SH-SY5Y (cell line): ENCODE results near the gene EXOC7.

Experiments used
- GATA2 ChIP-seq: IDR thresholded peaks from 2 replicates; pipeline ENCODE4 v1.6.1; 2011; ENCODE audit warnings: mild to moderate bottlenecking, low read depth, low read length
- GATA3 ChIP-seq: IDR thresholded peaks from 2 replicates; pipeline ENCODE4 v1.6.1; 2011; ENCODE audit warnings: low read depth, mild to moderate bottlenecking, low read length, moderate library complexity

Gene EXOC7

DNA sequence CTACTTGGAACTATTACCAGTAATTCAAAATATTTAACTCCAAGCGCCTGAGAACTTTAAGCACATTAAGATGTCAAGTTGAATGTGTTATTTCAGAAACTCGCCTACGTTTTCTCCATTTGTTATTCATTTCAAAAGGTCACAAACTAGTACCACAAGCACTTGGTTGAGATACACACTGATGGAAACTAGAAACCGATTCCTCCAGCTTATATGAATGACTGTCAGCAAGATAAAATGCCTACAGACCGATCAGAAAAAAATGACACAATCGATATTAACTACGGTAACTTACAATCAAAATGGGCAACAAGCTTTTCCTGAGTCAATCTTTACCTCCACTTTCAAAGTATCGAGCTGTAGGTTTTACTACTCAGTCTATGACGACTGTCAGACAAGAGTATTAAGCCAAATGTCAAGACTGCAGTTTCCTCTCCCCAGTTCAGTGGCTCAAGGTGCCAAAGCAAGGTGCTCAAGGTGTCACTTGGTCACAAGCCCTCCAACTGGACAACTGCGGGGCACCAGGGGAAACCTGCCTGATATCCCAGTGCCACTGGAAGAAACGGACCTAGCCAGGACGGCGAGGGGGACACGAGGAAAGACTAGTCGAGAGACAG lies 31.9 kb downstream of the EXOC7 start:
- TF ChIP-seq GATA3 (no peak), GATA2 (no peak)

DNA sequence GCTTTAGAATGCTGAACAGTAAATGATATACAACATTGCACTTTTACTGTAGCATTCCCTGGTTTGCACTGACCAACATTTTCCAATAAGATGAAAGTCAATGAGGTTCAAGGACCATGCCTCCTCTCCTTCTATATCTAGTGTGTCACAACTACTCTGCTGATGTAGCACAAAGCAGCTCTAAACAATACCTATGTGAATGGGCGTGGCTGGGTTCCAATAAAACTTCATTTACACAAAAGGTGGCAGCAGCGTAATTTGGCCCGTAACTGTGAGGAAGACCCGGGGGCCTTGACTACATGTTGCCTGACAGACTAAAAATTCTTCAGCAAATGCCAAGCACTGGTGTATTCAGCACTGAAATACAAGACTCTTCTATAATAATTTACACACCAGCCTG lies 37.8 kb downstream of the EXOC7 start:
- TF ChIP-seq GATA2 (no peak), GATA3 (no peak)

DNA sequence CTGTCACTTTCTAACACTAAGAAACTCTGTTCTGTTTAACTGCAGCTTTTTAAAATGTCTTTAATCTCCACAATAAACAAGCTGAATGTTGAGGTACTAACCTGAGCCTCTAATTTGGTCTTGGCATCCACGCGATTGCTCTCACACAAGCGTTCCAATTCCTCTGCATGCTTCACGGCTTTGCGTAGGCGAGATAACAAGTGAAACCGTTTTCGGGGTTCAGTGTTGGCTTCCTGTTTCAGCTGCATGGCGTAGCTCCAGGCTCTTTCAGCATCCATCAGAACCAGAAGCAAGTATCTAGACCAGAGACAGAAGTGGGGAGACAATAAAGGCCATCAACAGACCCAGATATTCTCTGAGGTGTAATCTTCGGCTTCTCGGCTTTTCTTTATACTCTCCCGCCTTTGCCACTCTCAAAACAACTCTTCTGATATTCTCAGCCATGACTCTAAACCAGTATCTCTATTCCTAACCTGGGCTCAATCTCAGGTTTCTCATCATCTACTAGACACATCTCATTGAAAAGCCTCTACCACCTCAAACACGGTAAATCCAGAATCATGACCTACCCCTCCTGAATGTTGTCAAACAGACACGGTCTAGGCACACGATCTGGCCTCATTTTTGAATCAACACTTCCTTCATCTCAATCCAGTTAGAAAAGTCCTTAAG lies 39.6 kb downstream of the EXOC7 start:
- TF ChIP-seq GATA3 (no peak), GATA2 (no peak)

DNA sequence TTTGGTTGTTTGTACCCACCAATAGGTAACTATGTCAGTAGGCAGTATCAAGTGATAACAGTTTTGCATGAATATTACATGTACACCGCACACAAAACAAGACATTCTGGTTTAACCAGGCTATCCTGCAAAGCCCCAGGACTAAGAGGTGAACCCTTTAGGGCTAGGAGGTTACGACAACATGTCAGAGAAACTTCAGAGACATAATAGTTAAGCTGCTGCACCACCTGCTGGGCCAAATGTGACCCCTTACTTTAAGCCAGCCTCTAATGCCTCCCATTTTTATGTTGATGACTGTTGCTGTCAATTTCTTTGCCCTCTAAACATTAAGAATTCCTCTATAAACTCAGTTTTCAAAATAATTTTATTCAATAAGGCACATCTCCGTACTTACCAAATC lies 46.7 kb downstream of the EXOC7 start:
- TF ChIP-seq GATA3, result no peak
- TF ChIP-seq GATA2, result no peak

DNA sequence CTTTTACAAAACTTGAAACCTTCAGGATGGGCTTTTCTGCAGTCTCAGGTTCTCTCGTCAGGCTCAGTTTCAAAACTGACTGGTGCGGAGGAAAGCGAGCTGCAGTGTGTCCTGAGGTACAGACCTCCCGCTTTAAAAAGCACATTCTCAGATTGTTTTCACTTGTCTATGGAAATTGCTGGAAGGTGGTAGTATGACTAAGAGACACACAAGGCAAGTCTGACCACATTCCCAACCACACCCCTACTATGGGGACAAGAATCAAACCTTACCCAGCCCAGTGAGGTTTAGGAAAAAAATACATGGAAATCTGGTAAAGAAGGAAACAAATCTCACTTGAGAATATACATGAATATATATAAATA lies 49.5 kb downstream of the EXOC7 start:
- TF ChIP-seq GATA2 (no peak), GATA3 (no peak)

DNA sequence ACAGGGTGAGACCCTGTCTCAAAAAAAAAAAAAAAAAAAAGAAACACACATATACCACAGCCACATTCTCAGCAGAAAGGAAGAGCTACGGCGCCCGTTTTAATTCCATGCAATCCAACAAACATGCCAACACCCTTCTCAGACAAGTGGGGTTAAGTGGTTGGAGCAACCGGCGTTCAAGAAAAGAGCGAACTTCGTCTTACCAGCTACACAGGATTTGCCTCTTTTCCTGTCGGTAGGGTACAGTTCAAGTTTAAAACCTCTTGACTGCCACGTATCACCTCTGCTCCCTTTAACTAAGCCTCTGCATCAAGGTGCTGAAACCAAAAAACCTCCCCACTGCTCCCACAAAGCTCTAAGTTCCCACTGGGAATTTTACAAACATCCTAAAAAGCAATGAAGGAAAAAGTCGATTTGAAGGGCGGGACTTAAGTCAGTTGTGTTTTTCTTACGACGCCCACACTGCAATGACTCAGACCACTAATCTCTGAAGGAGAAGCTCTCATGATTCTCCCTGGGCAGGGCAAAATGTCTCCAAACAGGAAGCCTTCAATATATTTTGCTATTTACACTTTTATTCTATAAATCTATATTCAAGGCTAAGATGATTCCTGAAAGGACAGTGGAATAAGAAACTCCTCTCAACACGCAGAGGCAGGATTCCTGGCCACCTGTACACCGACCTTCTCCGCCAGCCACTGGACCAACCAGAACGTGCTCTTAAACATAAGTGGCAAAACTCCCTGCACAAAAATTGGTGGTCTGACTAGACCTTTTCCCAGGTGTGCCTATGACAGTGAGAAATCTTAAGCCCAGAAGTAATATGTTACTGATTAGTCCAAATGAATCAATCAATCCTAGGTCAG lies 50.1 kb downstream of the EXOC7 start:
- TF ChIP-seq GATA3 (no peak), GATA2 (no peak)

DNA sequence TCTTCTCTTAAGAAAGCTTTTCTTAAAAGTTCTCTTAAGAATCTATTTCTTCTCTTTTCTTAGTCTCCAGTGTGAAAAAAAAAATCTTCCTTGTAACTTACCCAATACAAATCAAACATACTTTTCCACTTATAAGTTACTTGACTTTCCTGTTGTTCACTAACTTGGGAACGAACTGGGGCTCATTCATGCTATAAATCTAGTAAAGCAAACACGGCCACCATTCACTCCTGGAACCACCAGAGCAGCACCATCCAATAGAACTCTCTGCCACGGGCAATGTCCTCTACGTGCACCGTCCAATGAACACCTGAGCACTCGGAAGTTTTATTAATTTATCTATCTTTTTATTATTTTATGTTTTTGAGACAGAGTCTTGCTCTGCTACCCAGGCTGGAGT lies 52.0 kb downstream of the EXOC7 start:
- TF ChIP-seq GATA3 (no peak), GATA2 (no peak)

DNA sequence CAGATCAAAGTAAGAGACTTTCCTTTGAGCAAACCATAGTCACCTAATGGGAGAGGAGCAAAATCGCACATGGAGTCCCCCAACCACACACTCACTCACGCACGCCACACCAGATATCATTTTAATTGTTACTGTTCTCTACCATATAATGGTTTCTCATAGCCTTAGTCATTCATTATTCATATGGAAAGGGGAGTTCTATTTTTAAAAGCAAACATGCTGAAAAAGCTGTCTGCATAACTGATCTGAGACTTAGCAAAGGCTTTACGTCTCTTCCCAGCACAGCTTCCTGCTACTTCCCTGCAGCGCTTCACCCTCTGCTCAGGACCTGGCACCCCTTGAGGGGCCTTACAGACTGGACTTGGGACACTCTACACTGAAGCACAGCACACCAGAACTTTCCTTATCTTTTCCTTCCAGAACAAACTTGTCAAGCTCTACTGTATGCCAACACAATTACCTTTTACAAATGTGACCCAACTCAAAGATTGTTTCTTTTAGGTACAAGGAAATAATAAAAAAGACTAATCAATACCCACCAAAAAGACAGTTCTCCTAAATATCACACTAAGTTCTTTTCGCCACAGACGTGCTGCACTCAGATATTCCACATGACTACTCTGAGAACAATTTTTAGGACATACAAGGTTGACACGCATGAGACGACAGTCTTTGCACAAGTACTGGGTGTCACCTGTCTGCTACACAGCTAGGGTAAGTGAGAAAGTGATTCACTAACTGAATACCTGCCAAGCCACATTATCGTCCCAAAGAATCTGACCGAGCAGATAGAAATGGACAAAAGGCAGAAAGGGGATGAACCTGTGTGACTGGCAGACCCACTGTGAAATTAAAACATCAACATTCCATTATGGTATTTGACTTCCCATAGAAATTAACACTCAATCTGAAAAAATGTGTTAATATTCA lies 52.8 kb downstream of the EXOC7 start:
- no peak for TF ChIP-seq GATA3

DNA sequence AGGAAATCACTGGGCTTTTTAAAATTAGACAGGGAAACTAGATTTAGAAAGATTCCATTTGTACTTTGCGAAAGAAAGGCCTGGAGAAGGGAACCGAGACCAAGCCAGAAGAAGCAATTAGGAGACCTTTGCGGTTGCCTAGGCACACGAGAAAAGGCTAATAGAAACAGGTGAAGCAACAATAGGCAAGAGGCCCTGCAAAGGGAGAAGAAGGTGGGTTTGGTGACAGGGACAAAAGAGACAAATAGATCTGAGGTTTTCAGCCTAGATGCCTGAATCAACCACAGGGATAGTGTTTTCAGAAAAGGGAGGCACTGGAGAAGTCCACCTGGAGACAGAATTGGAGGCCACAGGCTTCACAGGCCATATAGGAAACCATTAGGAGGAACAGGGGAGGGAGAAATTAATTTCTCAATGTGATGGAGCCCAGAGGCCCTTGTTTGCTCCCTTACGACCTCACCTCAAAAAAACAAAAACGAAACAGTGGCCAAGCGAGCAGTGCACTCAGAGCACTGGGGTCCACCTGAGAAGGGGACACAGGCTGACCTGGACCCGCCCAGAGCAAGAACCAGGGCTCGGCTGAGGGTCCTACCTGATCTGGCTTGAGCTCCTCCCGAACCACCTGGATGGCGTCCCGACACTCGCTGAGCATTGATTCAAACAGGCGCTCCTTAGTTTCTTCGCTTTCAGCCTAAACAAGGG lies 53.6 kb downstream of the EXOC7 start:
- no peak for TF ChIP-seq GATA2
- no peak for TF ChIP-seq GATA3

DNA sequence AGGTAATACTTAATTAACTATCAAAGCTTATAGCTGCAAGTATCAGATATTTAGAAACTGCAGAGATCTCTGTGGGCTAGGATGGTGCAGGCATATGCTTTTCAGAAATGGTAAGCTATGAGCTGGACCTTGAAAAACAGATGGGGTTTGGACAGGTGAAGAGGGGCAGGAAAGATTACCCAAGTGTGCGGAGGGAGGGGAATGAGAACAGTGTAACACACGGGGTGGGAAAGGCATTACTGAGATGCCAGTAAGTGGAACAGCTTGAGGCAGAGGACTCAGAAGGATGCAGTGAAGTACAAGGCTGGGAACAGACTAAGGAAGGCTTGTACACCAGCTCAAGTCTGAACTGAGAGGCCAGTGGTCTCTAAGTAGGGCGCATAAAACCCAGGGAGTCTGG lies 54.3 kb downstream of the EXOC7 start:
- TF ChIP-seq GATA3, result no peak
- no peak for TF ChIP-seq GATA2

DNA sequence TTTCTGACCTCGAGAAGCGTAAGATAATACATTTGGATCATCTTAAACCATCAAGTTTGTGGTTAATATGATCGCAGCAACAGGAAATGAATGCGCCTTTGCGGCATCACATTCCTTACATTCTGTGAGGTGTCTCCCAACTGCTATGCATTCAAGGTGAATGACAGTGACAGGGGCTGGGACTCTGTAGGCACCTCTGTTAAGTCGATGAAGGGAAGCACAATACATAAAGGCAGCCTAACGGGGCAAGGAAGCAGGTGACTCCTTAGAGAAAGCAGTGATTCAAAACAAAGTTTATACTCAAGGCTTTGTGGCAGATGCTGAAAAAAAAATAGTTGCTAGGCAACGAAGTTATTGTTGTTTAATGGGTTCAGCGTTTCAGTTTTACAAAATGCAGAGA lies 54.9 kb downstream of the EXOC7 start:
- TF ChIP-seq GATA3, result no peak
- no peak for TF ChIP-seq GATA2

DNA sequence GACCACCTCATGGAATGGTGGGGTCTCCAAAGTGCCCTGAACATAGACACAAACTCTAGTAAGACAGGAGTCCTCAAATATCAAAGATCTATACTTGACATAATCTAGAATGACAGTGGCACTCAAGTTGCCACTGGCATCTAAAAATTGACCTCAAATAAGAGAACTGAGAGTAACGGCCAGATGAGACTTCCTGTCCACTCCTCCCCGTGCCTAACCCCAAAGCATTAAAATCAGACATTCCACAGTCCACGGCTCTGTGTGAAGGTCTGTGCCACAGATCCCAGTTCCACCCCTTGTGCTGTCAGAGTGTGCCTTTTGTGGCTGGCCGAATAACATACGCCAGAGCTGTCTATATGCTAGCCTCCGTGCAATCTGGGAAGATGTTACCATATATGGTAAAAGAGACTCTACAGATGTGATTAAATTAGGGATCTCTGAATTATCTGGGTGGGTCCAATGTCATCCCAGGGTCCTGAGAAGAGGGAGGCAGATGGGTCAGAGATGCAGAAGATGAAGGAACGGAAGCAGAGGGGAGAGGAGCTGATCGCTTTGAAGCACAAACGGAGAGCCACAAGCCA lies 55.5 kb downstream of the EXOC7 start:
- TF ChIP-seq GATA3, result no peak
- TF ChIP-seq GATA2, result no peak

DNA sequence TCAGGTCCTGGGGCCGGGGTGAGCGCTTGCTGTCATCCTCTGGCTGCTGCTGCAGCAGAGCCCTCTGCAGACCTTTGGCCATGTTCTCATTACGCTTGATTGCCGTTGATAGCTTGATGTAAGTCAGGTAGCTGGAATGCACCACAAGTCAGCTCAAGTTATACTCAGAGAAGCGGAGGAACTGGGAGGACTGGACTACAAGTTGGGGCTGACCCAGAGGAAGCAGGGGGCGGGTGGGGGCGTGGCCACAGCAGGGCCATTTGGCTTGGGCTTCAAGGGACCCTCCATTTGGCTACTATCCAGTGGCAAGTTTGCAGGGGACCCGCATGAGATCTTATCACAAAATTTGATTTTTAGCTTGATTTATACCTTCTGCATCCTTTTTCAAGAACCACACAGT lies 57.5 kb downstream of the EXOC7 start:
- peak; percentile 55 for TF ChIP-seq GATA2
- TF ChIP-seq GATA3, result no peak

DNA sequence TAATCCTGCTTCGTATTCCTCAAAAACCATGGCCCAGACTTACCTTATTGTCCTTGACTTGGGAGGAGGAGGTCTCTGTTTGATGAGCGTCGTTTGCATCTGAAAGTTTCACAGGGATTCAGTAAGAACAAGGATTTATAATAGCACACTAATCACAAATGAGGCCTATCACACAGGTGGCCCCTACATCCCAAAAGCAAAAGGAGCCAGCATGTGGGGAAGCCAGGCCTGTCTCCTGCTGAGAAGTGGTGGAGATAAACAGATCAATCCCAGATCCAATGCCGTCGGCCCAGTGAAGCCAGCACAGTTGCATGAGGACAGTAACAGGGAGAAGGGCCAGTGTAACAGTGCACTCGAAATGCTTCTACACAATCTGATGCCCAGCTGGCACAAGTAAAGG lies 63.2 kb downstream of the EXOC7 start:
- TF ChIP-seq GATA3 (no peak), GATA2 (no peak)
